WTC11 (cell line): ENCODE measurements around the gene SQOR. TPM values are rescaled to one million over a fixed set of nuclear protein-coding genes. Genes with fewer than 3 reads are reported as not detected.
A peak's percentile ranks its signal among the peaks of the same experiment; 100 is the strongest.

Experiments
- ATAC-seq: fragments of 200-7000 bp; cut with Tn5 transposase; 2 replicates; pipeline ENCODE4 v1.10.0; 2021; ENCODE audit warnings: mild to moderate bottlenecking, moderate library complexity
- CTCF ChIA-PET: fragments of 300-600 bp; sonication (Branson Sonifier 250); formaldehyde crosslinking; loops from one replicate; lab custom pipeline; 2021; ENCODE audit warnings: antibody characterized with exemption; lab: Charles Lee
- POLR2A ChIA-PET: fragments of 350-600 bp; sonication (Branson Sonifier 250); formaldehyde crosslinking; loops from one replicate; lab custom pipeline; 2021; ENCODE audit warnings: antibody characterized with exemption; lab: Charles Lee
- DNase-seq: peaks from one replicate; pipeline ENCODE4 v3.0.0; 2021; ENCODE audit warnings: low spot score
- H3K27ac Mint-ChIP-seq: 2 replicates; pipeline ENCODE4 v1.8.0; 2021; ENCODE audit warnings: mixed read lengths
- H3K27me3 Mint-ChIP-seq: 2 replicates; pipeline ENCODE4 v1.8.0; 2021; ENCODE audit warnings: low read depth, mild to moderate bottlenecking, moderate library complexity, mixed read lengths
- H3K36me3 Mint-ChIP-seq: 2 replicates; pipeline ENCODE4 v1.8.0; 2021; ENCODE audit warnings: mixed read lengths
- H3K4me1 Mint-ChIP-seq: 2 replicates; pipeline ENCODE4 v1.8.0; 2022; ENCODE audit warnings: mixed read lengths
- H3K4me3 Mint-ChIP-seq: 2 replicates; pipeline ENCODE4 v1.8.0; 2021; ENCODE audit warnings: mild to moderate bottlenecking, moderate library complexity, mixed read lengths
- H3K9me3 Mint-ChIP-seq: 2 replicates; pipeline ENCODE4 v1.8.0; 2021; ENCODE audit warnings: mixed read lengths
- ATF1 ChIP-seq: sonication (generic); formaldehyde crosslinking; IDR thresholded peaks from 2 replicates; pipeline ENCODE4 v1.8.1; 2023; ENCODE audit warnings: mild to moderate bottlenecking, moderate library complexity, missing genetic modification reagents
- ATF3 ChIP-seq: sonication (generic); formaldehyde crosslinking; conservative IDR thresholded peaks from 2 replicates; pipeline ENCODE4 v1.8.1; 2022; ENCODE audit warnings: mild to moderate bottlenecking, missing genetic modification reagents
- ATF6 ChIP-seq: sonication (generic); formaldehyde crosslinking; IDR thresholded peaks from 2 replicates; pipeline ENCODE4 v1.8.1; 2023; ENCODE audit warnings: mild to moderate bottlenecking, missing genetic modification reagents
- CREB1 ChIP-seq: sonication (generic); formaldehyde crosslinking; IDR thresholded peaks from 2 replicates; pipeline ENCODE4 v1.8.0; 2023; ENCODE audit warnings: mild to moderate bottlenecking, missing genetic modification reagents
- CTCF ChIP-seq: fragments of 200-600 bp; IDR thresholded peaks from 2 replicates; pipeline ENCODE4 v1.8.0; 2022; ENCODE audit warnings: antibody characterized with exemption
- EMX1 ChIP-seq: fragments of 250-450 bp; sonication (Bioruptor Pico); IDR thresholded peaks from 2 replicates; pipeline ENCODE4 v1.8.0; 2021; ENCODE audit warnings: mild to moderate bottlenecking
- MYBL2 ChIP-seq: sonication (generic); formaldehyde crosslinking; IDR thresholded peaks from 2 replicates; pipeline ENCODE4 v1.8.1; 2023; ENCODE audit warnings: mild to moderate bottlenecking, moderate library complexity, missing genetic modification reagents
- NFATC4 ChIP-seq: fragments of 250-450 bp; sonication (Bioruptor Pico); IDR thresholded peaks from 2 replicates; pipeline ENCODE4 v1.9.0; 2021; ENCODE audit warnings: mild to moderate bottlenecking
- NFE2L1 ChIP-seq: sonication (generic); formaldehyde crosslinking; IDR thresholded peaks from 2 replicates; pipeline ENCODE4 v1.8.1; 2023; ENCODE audit warnings: missing genetic modification reagents
- NR2C2 ChIP-seq: sonication (generic); formaldehyde crosslinking; IDR thresholded peaks from 2 replicates; pipeline ENCODE4 v1.8.0; 2022; ENCODE audit warnings: mild to moderate bottlenecking, missing genetic modification reagents
- RELA ChIP-seq: sonication (generic); formaldehyde crosslinking; IDR thresholded peaks from 2 replicates; pipeline ENCODE4 v1.8.1; 2022; ENCODE audit warnings: missing genetic modification reagents, mild to moderate bottlenecking, borderline replicate concordance
- SOX15 ChIP-seq: fragments of 250-450 bp; sonication (Bioruptor Pico); IDR thresholded peaks from 2 replicates; pipeline ENCODE4 v1.9.0; 2021; ENCODE audit warnings: mild to moderate bottlenecking
- SP1 ChIP-seq: sonication (generic); formaldehyde crosslinking; conservative IDR thresholded peaks from 2 replicates; pipeline ENCODE4 v1.8.1; 2022; ENCODE audit warnings: missing genetic modification reagents
- TEAD1 ChIP-seq: sonication (generic); formaldehyde crosslinking; IDR thresholded peaks from 2 replicates; pipeline ENCODE4 v1.8.0; 2022; ENCODE audit warnings: mild to moderate bottlenecking, missing genetic modification reagents
- ZBTB43 ChIP-seq: sonication (generic); formaldehyde crosslinking; IDR thresholded peaks from 2 replicates; pipeline ENCODE4 v1.8.1; 2023; ENCODE audit warnings: mild to moderate bottlenecking, missing genetic modification reagents
- ZMAT4 ChIP-seq: fragments of 250-450 bp; sonication (Bioruptor Pico); IDR thresholded peaks from 2 replicates; pipeline ENCODE4 v1.9.0; 2021; ENCODE audit warnings: mild to moderate bottlenecking
- ZNF532 ChIP-seq: fragments of 250-450 bp; sonication (Bioruptor Pico); IDR thresholded peaks from 2 replicates; pipeline ENCODE4 v1.9.0; 2021; ENCODE audit warnings: mild to moderate bottlenecking, borderline replicate concordance
- ZSCAN18 ChIP-seq: fragments of 250-450 bp; sonication (Bioruptor Pico); IDR thresholded peaks from 2 replicates; pipeline ENCODE4 v2.1.2; 2022; ENCODE audit warnings: mild to moderate bottlenecking, moderate library complexity
- total RNA-seq: library from RNA; stranded (reverse); gene quantifications from 3 replicates; pipeline ENCODE4 v1.2.3, GENCODE V29; 2021

Gene SQOR
- total RNA-seq, 1 experiment from 2014 or later, result 0.72 TPM

- TF ChIP-seq NFATC4 (CRISPR knock-in tag) (no peak), ZNF532 (no peak), SP1 (CRISPR knock-in tag) (no peak; the same call in 1 of the 2 replicates), ZBTB43 (CRISPR knock-in tag) (no peak), EMX1 (no peak), MYBL2 (CRISPR knock-in tag) (0 out of 2 replicates have a peak, but pooled peaks have one; percentile 20), CREB1 (CRISPR knock-in tag) (no peak), ATF6 (CRISPR knock-in tag) (no peak), NR2C2 (CRISPR knock-in tag) (no peak), SOX15 (CRISPR knock-in tag) (no peak), CTCF (peak; percentile 47)
- peak; percentile 83 for ATAC-seq
- H3K4me3 Mint-ChIP-seq, result peak overlapping the region; percentile 84
- H3K9me3 Mint-ChIP-seq, result peaks cover 3% of the 10 kb centered on the region
- peak; percentile 44 for DNase-seq
- no peak overlapping the region for H3K27ac Mint-ChIP-seq
- POLR2A ChIA-PET, result interaction anchor here (0.6 to 1.9 kb wide), 4 partner anchors 35 to 117 kb away, joined by 3 to 6 read pairs (median 4); partner anchors contain the start of gene BLOC1S6
- H3K36me3 Mint-ChIP-seq, result peaks cover 3% of the 10 kb centered on the region; the same call in 1 of the 2 replicates
- H3K4me1 Mint-ChIP-seq, result peaks cover 14% of the 10 kb centered on the region
- peaks cover 23% of the 10 kb centered on the region for H3K27me3 Mint-ChIP-seq
- CTCF ChIA-PET, result interaction anchor here (0.7 to 3.6 kb wide), 21 partner anchors 8 to 606 kb away, joined by 3 to 66 read pairs (median 5); partner anchors contain the start of gene SQOR
These were observed 69.0 kb downstream of the SQOR start for GRCh38 chr15:45703670-45704328.

GRCh38 chr15:45704329-45705249 lies 69.8 kb downstream of the SQOR start:
- H3K27me3 Mint-ChIP-seq, result peaks cover 19% of the 10 kb centered on the region
- peak; percentile 87 for ATAC-seq
- peak overlapping the region; percentile 84 for H3K4me3 Mint-ChIP-seq
- POLR2A ChIA-PET, result interaction anchor here (0.8 to 1.9 kb wide), 3 partner anchors 36 to 118 kb away, joined by 3 to 6 read pairs (median 4); partner anchors contain the start of gene BLOC1S6
- H3K9me3 Mint-ChIP-seq, result no peaks in the 10 kb centered on the region
- DNase-seq, result peak; percentile 82
- peaks cover 14% of the 10 kb centered on the region for H3K4me1 Mint-ChIP-seq
- H3K27ac Mint-ChIP-seq, result peak overlapping the region; percentile 84
- CTCF ChIA-PET, result interaction anchor here (0.7 to 3.6 kb wide), 34 partner anchors 7 to 607 kb away, joined by 3 to 66 read pairs (median 4); partner anchors contain the start of gene SQOR
- H3K36me3 Mint-ChIP-seq, result no peaks in the 10 kb centered on the region
- TF ChIP-seq ATF1 (CRISPR knock-in tag) (no peak), ZSCAN18 (no peak), NFE2L1 (CRISPR knock-in tag) (no peak), ZMAT4 (CRISPR knock-in tag) (no peak), TEAD1 (no peak; the same call in 1 of the 2 replicates), RELA (CRISPR knock-in tag) (no peak), ZBTB43 (CRISPR knock-in tag) (no peak), ATF3 (CRISPR knock-in tag) (no peak)
